Measurements from ENCODE around the gene FBXW5.

DNA sequence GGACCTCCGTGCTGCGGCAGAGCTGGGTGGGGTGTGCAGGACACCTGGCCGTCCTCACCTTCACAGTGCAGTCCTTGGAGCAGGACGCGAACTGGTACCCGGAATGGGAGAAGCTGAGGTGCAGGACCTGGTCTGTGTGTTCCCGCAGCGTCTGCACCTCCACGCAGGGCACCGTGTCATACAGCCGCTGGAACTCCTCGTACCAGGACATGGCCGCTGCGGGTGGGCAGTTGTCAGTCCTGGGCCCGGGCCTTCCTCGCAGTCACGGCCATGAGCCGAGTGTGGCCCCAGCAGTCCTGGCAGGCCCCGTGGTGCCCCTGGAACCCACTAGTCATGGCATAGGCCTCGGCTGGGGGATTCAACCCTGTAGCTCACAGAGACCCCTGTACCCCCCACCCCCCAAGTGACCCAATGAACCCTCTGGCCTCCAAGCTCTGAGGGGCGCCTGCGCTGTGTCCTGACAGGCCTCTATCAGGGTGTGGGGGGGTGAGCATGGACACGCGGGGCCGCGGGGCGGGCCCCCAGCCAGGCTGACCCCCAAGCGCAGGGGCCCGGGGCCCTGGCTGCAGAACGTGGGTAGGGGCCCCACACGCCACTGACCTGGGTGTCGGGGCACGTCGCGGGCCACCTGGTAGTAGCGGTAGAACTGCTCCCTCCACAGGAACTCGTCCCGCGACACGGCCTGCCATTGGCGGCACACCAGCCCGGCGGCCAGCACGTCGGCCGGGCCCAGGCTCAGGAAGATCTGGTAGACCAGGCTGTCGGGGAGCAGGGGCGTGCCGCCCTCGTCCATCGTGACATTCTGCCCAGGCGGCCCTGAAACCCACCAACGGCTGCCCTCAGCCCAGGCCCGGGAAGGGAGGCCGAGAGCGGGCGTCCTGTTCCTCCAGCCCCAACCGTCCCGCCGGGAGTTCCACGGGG, 987 bp downstream of the FBXW5 start:
- TF ChIP-seq EGR1 (IDR thresholded peaks at IDR 0.05; ENCODE audit: low read depth) (no peak), POLR2AphosphoS5 (IDR thresholded peaks at IDR 0.05; ENCODE audit: low read depth, low read length) (no peak)

All from HCT116 (cell line).